Activated CD8-positive, alpha-beta memory T cell treated with anti-CD3 and anti-CD28 coated beads, Interleukin-2, amount 50 U/mL, for 24 hours (primary cell): ENCODE results near the gene LFNG.

Source experiments
- DNase-seq: peaks from one replicate; pipeline ENCODE4 v3.0.0-alpha.2; 2020; ENCODE audit errors: extremely low read depth

LFNG gene

DNA sequence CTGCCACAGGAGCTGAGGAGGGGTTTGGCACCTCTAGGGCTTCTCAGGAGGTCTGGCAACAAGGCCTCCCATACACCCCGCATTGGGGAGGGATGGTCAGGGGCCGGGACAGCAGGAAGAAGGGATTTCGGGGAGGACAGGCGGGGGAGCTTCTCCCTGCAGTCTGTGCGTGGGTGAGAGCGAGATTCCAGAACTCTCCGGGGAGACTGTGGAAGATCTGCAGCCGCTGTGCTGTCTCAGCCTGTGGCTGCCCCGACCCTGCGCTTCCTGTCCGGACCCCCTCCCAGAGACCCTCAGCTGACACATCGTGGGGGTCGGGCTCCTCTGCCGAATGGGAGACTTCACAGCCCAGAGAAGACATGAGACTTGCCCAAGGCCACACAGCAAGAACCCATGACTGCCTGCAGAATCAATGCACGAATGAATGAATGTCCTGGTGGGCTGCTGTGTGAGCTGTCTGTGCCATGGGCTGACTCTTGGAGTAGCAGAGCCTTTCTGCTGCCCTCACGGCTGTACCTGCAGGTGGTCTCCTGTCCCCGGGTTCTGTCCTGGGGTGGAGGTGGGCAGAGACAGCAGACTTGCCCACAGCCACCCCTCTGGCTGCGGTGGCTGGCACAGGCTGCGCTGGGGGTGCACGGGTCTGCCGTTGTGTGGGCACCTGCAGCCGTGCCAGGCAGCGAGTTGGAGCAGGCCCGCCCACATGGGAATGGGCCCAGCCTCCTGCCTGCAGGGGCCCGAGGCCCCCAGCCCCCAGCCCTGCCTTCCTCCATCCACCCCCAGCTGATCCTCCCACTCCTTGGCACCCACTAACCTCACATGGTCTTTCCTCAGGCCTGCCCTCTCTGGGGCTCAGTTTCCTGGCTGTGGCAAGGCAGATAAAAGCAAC is 16.3 kb upstream of the LFNG start:
- no peak for DNase-seq

DNA sequence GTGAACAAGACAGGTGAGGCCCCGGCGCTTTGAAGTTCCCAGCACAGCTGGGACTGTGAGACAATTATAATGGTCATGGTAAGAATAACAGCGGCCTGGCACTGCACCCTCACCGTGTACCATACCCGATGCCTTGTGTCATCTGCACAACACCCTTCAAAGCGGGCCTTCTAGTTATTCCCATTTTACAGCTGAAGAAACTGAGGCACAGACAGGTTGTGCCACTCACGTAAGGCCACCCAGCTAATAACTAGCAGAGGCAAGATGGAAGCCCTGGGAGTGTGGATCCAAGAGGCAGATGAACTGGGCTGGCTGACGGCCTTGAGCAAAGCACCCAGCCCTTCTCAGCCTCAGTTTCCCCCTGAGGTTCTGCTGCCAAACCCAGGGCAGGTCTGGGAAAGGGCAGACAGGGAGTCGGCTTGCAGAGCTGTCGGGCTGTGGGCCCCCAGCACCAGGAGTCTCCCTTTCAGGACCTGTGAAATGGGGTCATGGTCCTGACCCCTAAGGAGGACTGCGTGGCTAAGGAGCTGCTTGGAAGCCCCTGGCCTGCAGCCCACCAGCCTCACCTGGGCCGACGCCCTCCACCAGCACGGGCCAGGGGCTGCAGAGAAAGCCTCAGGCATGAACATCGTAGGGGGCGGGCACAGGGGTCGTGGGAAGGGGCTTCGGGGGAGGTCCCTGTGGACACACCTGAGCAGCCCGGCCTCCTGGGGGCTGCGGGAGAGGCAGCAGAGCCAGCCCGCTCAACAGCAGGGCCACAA is 15.3 kb upstream of the LFNG start:
- no peak for DNase-seq

DNA sequence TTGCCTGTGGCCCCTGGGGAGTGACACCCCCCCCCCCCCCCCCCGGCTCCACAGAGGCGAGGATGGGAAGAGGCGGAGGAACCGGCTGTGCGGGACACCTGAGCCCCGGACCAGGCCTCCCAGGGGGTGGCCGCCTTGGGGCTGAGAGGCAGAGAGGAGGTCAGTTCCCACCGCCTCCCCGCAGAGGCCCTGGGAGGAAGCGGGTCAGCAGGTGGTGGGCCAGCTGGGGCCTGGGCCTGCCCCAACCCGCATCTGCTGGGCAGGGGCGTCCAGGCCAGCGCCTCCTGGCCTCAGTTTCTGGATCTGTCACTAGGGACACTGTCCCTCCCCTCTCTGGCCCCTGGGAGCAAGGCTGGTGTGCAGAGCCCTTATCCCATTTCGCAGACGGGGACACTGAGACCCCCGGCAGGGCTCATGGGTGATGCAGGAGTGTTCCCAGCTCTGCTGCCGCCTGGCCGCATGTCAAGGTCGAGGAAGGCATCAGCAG is 14.6 kb upstream of the LFNG start:
- no peak for DNase-seq

DNA sequence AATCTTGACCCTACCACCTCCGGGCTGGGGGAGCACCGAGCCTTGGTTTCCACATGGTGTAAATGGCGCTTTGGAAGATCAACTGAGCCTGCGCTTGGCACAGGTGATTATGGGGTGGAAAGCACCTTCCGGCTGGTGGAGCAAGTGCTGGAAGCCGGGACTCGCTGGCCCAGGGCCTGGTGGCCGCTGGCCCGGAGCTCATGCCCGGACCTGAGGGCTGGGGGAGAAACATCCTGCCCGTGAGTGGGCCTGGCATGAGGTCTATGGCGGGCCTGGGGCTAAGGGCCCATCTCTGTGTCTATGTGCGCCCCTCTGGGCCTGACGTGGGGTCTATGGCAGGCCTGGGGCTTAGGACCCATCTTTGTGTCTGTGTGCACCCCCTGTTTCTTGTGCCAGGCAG is 14.2 kb upstream of the LFNG start:
- DNase-seq, result no peak

DNA sequence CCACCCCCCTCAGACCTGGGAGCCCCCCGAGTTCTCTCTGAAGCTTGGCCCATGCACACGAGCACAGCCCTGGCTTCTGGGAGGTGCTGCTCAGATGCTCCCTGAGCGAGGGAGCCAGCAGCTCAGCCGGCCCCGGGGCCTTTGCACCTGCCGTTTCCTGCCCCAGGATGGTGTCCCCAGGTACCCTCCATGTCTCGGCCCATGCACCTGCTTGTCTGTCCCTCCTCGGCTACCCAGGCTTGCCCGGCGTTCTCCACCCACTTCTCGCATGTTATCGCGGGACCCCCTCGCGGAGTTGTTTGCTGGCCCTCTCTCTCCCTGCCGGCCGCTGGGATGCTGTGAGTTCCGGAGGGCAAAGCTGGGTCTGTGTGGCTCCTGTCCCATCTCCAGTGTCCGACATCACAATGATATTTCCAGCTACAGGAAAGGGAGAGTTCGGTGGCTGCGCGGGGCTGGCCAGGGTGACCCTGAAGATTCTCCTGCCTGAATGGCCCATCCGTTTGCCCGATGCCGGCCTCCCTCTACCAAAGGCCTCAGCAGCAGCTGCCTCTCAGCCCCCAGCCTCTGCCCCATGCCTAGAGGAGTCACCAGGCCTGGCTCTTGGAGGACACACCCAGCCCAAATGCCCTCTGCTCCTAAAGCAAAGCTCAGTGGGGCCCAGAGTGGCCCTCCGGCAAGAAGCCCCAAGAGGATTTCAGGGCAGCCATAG is 12.2 kb upstream of the LFNG start:
- DNase-seq, result no peak

DNA sequence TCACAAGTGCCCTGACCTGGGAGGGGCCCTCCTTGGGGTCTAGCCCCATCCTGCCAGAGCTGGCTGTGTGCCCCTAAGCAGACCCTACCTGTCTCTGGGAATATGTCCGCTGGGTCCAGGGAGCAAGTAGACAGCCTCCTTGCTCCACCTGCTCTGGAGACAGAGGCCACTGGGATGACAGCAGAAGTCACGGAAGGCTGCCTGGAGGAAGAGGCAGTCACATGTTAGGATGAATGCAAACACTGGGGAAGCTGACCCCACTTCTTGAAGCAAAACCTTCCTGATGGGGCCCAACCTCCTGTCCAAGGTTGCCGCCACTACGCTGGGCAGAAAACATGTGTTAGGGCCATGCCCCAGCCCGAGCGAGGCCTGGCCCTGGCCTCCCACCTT is 11.7 kb upstream of the LFNG start:
- no peak for DNase-seq

DNA sequence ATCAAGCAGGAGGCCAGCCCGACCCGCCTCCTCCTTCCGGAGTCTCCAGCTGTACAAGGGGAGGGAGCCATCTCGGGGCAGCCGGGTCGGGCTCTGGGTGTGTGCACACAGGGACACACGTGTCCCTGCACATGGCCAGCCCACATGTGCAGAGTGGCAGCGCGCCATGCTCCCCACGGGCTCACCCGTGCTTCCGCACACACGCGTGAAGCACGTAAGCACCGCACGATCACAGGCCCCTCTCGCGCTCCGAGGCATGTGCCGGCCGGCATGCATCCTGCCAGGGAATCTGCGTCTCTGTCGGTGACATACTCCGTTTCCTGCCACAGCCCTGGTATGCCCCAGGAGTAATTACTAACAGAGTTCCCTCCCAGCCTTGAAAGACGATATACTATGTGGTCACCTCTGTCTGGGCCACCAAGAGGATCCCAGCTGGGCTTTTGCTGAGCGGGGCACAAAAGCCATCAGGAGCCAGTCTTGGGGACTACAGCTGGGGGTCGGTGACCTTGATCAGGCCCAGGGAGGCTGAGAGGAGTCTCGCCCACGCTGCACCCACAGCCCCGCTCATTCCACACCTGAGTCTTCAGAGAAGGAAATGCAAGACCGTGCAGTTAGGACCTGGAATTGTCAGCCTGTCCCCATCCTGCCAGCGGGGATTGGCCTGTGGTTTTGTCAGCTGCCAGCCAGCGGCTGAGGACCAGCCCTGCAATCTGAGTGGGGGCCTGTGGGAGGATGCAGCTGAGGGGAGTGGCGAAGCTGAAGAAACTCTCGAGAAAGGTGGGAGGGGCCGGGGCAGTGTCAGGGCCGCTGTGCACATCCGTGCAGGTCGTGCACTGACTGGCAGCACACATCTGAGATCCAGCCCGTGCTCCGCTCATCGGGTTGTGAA is 11.0 kb upstream of the LFNG start:
- no peak for DNase-seq

DNA sequence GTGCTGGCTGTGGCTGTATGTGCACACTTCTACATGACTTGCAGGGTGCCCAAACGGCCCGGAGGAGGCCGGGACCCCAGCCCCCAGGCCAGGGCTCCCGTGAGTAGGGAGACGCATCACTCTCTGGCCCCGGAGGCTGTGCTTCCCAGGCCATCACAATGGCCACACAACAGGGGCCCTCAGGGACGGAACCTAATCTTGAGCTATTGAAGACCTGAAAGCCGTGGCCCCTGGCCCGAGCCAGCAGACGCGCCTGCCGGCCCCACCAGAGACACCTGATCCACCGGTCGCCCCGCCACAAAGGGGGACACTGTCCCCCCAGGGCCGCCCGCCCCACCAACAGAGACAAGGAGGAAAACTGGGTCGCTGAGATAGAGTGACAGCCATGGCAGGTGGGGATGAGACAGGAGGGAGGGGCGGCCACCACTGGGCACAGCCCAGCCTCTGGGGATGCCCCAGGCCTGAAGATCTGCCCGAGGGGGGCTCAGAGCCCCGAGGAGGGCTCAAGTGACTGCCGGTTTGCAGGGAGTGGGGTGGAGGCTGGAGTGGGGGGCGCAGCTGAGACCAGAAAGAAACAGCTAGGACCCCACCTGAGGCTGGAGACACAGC is 10.2 kb upstream of the LFNG start:
- DNase-seq, result no peak

DNA sequence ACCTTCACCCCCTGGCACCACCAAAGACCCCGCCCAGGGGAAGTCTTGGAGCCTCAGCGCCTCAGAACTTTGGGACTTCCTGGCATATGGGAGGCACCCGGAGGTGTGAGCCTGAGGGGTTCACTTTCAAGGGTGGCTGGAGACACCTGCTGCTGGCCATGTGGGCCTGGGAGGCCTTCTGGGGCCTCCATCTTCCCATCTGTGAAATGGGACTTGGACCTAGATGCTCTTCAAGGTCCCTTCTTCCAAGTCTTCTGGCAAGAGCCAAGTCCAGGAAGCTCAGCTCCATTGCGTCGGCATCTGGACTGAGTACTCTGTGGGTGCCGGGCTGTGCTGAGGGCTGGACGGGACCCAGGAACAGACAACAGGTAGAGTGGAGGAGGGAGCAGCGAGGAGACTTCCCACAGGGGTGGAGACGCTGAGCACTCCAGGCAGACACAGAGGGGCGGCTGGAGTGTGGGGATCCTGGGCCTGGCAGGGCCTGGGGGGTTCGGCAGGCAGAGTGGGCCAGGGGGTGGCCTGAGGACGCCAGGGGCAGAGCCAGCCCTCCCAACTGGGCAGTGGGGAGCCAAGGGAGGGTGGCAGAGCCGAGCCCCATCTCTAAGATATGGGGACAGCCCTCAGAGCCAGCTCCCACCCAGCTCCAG is 9.3 kb upstream of the LFNG start:
- DNase-seq, result no peak

DNA sequence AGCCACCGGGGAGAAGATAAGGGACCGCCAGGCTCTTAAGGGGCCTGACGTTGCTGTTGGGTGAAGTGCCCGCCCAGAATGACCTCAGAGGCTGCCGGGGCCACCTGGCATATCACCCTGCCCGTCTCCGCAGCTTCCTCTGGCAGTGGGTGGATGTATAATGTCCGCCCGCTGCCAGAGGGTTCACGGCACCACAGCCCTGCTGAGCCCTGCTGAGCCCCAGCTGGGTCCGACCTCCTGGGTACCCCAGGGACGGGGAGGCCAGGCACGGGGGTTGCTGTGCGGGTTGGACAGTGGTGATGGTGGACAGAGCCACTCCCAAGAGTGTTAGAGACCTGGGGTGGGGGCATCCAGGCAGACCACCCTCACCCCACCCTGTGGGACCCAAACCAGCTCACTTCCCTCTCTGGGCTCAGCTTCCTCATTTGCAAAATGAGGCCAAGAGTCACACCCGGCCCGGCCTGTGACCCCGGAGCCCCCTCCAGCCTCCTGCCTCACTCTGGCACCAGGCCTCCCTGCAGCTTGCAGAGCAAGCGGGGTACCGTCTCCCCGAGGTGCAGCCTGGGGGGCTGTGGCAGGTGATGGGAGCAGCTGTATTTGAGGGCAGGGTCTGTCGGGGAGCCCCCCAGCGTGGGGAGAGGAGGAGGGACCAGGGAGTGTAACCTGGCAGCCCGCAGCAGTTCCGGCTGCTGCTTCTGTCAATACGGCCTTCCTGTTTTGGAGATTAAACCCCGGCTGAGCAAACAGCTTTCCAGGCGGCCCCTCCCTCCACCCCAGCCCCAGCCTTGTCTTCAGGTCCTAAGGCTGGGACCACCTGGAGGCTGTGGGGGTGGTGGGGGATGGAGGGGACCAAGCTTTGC is 8.4 kb upstream of the LFNG start:
- no peak for DNase-seq

DNA sequence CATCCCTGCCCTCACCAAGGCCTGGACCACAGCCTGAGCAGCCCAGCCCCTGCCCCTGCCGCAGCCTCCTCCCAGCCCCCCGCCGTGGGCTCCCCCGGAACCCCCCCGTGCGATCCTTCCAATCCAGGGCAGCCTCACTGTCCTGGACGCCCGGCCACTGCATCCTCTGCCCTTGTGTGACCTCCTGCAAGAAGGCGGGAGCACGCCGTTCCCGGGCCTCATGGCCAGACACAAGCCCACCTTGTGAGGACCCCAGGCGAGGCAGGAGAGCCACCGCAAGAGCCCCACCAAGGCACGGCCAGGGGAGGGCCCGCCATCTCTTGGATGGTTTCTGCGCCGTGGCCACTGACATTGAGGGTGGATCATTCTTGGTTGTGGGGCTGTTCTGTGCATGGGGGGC is 7.8 kb upstream of the LFNG start:
- DNase-seq, result no peak

DNA sequence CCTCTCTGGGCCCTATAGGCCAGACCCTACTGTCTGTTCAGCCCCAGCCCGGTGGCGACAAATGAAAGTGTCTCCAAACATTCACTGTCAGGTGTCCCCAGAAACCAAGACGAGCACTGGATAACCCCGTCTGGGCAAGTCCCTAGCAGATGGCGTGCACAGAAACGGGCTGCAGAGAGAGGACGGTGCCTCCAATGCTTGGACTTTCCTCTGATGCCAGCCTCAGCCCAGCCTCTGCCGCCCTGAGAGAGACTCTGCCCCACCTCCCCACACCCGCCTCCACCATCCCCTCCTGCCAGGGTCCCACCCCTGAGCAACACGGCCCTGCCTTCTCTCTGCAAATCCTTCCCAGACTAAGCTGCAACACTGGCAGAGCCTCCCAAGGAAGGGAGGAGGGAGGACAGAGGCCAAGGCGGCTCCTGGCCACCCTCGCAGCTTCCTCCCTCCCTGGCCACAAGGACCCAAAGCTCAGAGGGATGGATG is 7.4 kb upstream of the LFNG start:
- DNase-seq, result no peak

DNA sequence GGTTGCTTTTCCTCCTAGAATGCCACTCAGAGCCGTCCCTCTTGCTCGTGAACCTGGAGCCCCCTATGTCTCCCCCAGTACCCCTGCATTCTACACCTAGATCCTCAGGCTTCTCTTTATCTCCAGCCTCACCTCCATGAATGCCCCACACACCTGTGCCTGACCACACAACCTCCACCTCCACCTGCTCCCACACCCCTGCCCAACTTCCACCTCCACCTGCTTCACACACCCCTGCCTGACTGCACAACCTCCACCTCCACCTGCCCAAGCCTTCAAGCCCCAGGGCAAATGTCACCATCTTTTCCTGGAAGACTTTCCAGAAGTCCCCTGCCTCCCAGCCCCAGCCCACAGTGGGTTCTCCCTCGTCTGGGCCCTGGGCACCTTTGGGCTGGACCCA is 6.9 kb upstream of the LFNG start:
- no peak for DNase-seq

DNA sequence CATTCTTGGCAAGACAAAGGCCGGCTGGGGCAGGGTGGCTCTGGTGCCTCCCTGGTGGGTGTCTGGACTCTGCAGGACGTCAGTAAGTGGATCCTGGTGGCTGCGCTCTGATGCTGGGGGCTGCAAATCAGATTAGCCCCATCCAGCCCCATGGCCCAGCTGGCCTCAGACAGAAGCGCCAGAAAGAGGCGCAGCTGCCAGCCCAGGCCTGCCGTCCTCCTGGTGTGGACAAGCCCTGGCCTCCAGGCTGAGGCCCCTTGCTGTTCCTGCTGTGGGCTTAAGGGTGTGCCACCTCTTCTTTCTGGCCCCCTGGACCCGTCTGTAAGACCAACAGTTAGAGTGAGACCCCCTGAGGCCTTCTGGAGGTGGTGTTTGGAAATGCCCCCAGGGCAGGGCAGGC is 5.9 kb upstream of the LFNG start:
- no peak for DNase-seq

DNA sequence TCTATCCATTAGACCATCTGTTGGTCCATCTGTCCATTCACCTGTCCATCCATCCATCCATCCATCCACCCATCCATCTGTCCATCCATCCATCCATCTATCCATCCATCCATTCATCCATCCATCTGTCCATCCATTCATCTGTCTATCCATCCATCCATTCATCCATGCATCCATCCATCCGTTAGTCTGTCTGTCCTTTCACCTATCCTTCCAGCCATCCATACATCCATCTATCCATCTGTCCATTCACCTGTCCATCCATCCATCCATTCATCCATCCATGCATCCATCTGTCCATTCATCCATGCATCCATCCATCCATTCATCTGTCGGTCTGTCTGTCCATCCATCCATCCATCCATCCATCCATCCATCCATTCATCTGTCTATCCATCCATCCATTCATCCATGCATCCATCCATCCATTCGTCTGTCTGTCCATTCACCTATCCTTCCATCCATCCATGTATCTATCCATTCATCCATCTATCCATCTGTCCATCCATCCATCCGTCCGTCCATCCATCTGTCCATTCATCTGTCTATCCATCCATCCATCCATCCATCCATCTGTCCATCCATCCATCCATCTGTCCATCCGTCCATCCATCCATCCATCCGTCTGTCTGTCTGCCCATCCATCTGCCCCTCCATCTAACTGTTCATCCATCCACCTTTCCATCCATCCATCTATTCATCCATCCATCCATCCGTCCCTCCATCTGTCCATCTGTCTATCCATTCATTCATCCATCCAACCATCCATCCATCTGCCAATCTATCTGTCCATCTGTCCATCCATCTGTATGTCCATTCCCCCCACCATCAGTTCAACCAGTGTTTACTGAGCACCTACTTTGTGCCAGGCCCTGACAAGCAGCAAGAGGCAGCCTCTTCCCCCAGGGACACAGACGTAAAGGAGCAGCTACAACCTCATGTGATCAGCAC is 4.8 kb upstream of the LFNG start:
- no peak for DNase-seq

DNA sequence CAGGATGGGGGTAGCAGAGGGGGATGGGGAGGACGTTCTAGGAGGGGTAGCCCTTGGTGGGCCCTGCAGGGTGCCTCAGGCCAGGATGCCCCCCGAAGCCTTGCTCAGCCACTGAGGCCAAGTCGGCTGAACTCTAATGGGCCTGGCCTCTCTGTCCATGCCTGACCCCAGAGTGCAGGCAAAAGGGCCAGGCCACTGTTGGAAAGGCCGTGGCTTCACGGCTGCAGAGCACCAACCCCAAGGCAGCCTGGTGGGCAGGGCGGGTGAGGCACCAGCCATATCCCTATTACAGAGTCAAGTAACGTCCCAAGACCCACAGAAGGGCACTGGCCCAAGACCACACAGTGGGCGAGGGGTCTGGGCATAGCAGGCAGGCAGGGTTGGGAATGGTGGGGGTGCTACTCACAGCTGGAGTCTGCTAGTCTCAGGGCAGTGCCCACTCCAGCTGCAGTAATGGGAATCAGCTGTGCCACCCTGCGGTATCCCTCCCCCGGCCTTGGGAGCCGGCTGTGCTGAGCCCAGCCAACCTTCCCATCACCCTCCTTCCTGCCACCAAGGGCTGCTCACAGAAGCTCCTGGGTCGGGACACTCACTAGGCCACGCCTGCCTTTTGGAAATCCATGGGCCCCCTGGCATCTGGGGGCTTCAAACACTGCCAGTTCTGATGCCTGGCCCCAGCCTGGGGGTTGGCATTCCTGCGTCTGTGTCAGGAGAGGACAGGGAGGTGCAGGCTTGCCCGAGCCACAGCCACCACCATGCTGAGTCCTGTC is 4.0 kb upstream of the LFNG start:
- no peak for DNase-seq

DNA sequence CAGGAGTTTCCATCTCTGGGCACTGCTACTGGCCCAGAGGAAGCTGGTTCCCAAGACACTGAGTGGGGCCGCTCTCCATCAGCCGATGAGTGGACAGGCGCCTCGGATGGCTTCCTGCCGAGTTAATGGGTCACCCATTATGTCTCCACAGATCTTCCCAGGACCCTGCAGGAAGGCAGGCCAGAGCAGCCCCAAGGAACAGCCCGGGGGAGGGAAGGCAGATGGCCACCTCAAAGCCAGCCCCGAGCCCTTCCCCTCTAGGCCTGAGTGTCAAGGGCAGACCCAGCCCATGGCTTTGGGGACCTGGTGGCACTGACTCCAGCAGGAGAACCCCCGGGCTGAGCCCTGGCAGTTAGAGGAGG is 3.4 kb upstream of the LFNG start:
- DNase-seq, result no peak

DNA sequence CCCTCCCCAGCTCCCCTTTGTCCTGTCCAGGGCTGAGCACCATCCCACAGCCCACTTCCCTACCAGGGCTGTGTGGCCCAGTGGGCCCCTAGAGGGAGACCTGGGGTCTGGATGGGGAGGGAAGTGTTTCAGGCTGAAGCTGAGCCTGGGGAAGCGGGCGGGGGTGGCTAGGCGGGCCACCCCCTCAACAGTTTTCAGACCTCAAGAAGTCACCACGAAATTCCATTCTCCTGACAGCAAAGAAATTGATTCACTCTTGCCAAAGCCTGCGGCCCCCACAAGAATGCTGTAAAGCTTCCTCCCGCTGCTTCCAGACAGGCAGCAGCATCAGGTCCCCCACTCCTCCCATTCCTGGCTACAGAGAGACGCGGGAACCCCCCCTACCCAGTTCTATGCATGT is 2.5 kb upstream of the LFNG start:
- DNase-seq, result no peak
